T-helper 1 cell treated with Interleukin-12 subunit alpha and Interleukin-12 subunit beta and Interleukin-4 antibody, amounts not matched to agents 30 μg/mL and 1 μg/mL, for 36 hours (primary cell): ENCODE results near the gene MRPL34.
"Not testable (repeated sequence)": the region's sequence is repeated elsewhere in the genome, so short reads cannot be mapped to it uniquely, and the experiment has no call there.

ENCODE experiments used
- H3K27ac Mint-ChIP-seq: one replicate; pipeline ENCODE4 v1.8.0; 2021; ENCODE audit warnings: mild to moderate bottlenecking, mixed read lengths
- H3K27me3 Mint-ChIP-seq: one replicate; pipeline ENCODE4 v1.8.0; 2021; ENCODE audit warnings: low read depth, mixed read lengths
- H3K36me3 Mint-ChIP-seq: one replicate; pipeline ENCODE4 v1.8.0; 2021; ENCODE audit warnings: low read depth, mixed read lengths
- H3K4me1 Mint-ChIP-seq: one replicate; pipeline ENCODE4 v1.8.0; 2021; ENCODE audit warnings: low read depth, mixed read lengths
- H3K4me3 Mint-ChIP-seq: one replicate; pipeline ENCODE4 v1.8.0; 2021; ENCODE audit warnings: mild to moderate bottlenecking, moderate library complexity, mixed read lengths
- H3K9me3 Mint-ChIP-seq: one replicate; pipeline ENCODE4 v1.8.0; 2021; ENCODE audit warnings: mixed read lengths

The MRPL34 gene

GRCh38 chr19:17305517-17306284, at the start of gene MRPL34:
TSS of gene MRPL34 (plus strand) at chr19:17305872. CDS start at chr19:17305893, 21 bp downstream.
- H3K27ac Mint-ChIP-seq, result peak within 1 kb of the TSS; percentile 77
- peaks cover 45% of the 10 kb centered on the region for H3K4me1 Mint-ChIP-seq
- peaks cover 4% of the 10 kb centered on the region for H3K36me3 Mint-ChIP-seq
- H3K9me3 Mint-ChIP-seq, result no peaks in the 10 kb centered on the region
- no peaks in the 10 kb centered on the region for H3K27me3 Mint-ChIP-seq
- H3K4me3 Mint-ChIP-seq, result peak within 1 kb of the TSS; percentile 88

GRCh38 chr19:17256130-17256529, 49.5 kb upstream of the MRPL34 start:
- no peak overlapping the region for H3K27ac Mint-ChIP-seq
- H3K36me3 Mint-ChIP-seq, result no peaks in the 10 kb centered on the region
- peaks cover 4% of the 10 kb centered on the region for H3K27me3 Mint-ChIP-seq
- H3K9me3 Mint-ChIP-seq, result no peaks in the 10 kb centered on the region
- peaks cover 3% of the 10 kb centered on the region for H3K4me1 Mint-ChIP-seq
- H3K4me3 Mint-ChIP-seq, result no peak overlapping the region

GRCh38 chr19:17259118-17259780, 46.4 kb upstream of the MRPL34 start:
- Mint-ChIP-seq H3K9me3 (no peaks in the 10 kb centered on the region), H3K4me3 (no peak overlapping the region), H3K4me1 (peaks cover 3% of the 10 kb centered on the region), H3K27me3 (peaks cover 4% of the 10 kb centered on the region), H3K27ac (no peak overlapping the region), H3K36me3 (no peaks in the 10 kb centered on the region)

GRCh38 chr19:17259934-17260333, 45.7 kb upstream of the MRPL34 start:
- H3K27me3 Mint-ChIP-seq, result peaks cover 4% of the 10 kb centered on the region
- H3K4me3 Mint-ChIP-seq, result no peak overlapping the region
- no peaks in the 10 kb centered on the region for H3K9me3 Mint-ChIP-seq
- H3K27ac Mint-ChIP-seq, result no peak overlapping the region
- H3K4me1 Mint-ChIP-seq, result peaks cover 8% of the 10 kb centered on the region
- no peaks in the 10 kb centered on the region for H3K36me3 Mint-ChIP-seq

- Mint-ChIP-seq H3K27ac (no peak overlapping the region), H3K4me1 (peaks cover 8% of the 10 kb centered on the region), H3K36me3 (no peaks in the 10 kb centered on the region), H3K27me3 (peaks cover 4% of the 10 kb centered on the region), H3K4me3 (no peak overlapping the region), H3K9me3 (no peaks in the 10 kb centered on the region)
Observed at GRCh38 chr19:17260842-17261325, 44.8 kb upstream of the MRPL34 start.

- H3K4me1 Mint-ChIP-seq, result peaks cover 14% of the 10 kb centered on the region
- no peak overlapping the region for H3K27ac Mint-ChIP-seq
- no peak overlapping the region for H3K4me3 Mint-ChIP-seq
- peaks cover 4% of the 10 kb centered on the region for H3K27me3 Mint-ChIP-seq
- no peaks in the 10 kb centered on the region for H3K36me3 Mint-ChIP-seq
- no peaks in the 10 kb centered on the region for H3K9me3 Mint-ChIP-seq
Observed at GRCh38 chr19:17262557-17262956, 43.1 kb upstream of the MRPL34 start.

GRCh38 chr19:17263712-17264640, 41.7 kb upstream of the MRPL34 start:
- Mint-ChIP-seq H3K4me1 (peaks cover 16% of the 10 kb centered on the region), H3K9me3 (no peaks in the 10 kb centered on the region), H3K27ac (peak overlapping the region; percentile 61), H3K36me3 (no peaks in the 10 kb centered on the region), H3K4me3 (no peak overlapping the region), H3K27me3 (peaks cover 4% of the 10 kb centered on the region)

GRCh38 chr19:17264641-17264979, 41.1 kb upstream of the MRPL34 start, which contains the start of gene USHBP1:
TSS of gene USHBP1 (minus strand) at chr19:17264745. CDS start at chr19:17264299, 446 bp downstream.
- Mint-ChIP-seq H3K9me3 (no peaks in the 10 kb centered on the region), H3K36me3 (no peaks in the 10 kb centered on the region), H3K4me1 (peaks cover 16% of the 10 kb centered on the region), H3K27ac (peak within 1 kb of the TSS; percentile 61), H3K27me3 (peaks cover 4% of the 10 kb centered on the region), H3K4me3 (no peak within 1 kb of the TSS)

GRCh38 chr19:17266026-17266425, 39.6 kb upstream of the MRPL34 start:
- H3K4me3 Mint-ChIP-seq, result no peak overlapping the region
- H3K9me3 Mint-ChIP-seq, result no peaks in the 10 kb centered on the region
- no peak overlapping the region for H3K27ac Mint-ChIP-seq
- peaks cover 13% of the 10 kb centered on the region for H3K4me1 Mint-ChIP-seq
- H3K27me3 Mint-ChIP-seq, result no peaks in the 10 kb centered on the region
- peaks cover 7% of the 10 kb centered on the region for H3K36me3 Mint-ChIP-seq

- peak overlapping the region; percentile 76 for H3K4me3 Mint-ChIP-seq
Observed at GRCh38 chr19:17266589-17266974, 39.1 kb upstream of the MRPL34 start.

GRCh38 chr19:17266975-17267788, 38.5 kb upstream of the MRPL34 start, which contains the start of gene BABAM1:
TSS of gene BABAM1 (plus strand) at chr19:17267443. CDS start at chr19:17268807, 1,364 bp downstream.
- H3K9me3 Mint-ChIP-seq, result no peaks in the 10 kb centered on the region

More at GRCh38 chr19:17266589-17266974, 39.1 kb upstream of the MRPL34 start:
- Mint-ChIP-seq H3K9me3 (no peaks in the 10 kb centered on the region), H3K27ac (peak overlapping the region; percentile 78), H3K27me3 (no peaks in the 10 kb centered on the region), H3K36me3 (peaks cover 7% of the 10 kb centered on the region), H3K4me1 (peaks cover 13% of the 10 kb centered on the region)

GRCh38 chr19:17268754-17269153, 36.9 kb upstream of the MRPL34 start:
- Mint-ChIP-seq H3K27ac (no peak overlapping the region), H3K4me3 (no peak overlapping the region), H3K27me3 (no peaks in the 10 kb centered on the region), H3K36me3 (peaks cover 7% of the 10 kb centered on the region), H3K4me1 (peaks cover 13% of the 10 kb centered on the region), H3K9me3 (no peaks in the 10 kb centered on the region)

More at GRCh38 chr19:17266975-17267788, 38.5 kb upstream of the MRPL34 start, which contains the start of gene BABAM1:
- Mint-ChIP-seq H3K4me3 (peak within 1 kb of the TSS; percentile 76), H3K27ac (peak within 1 kb of the TSS; percentile 78), H3K36me3 (peaks cover 7% of the 10 kb centered on the region), H3K27me3 (no peaks in the 10 kb centered on the region), H3K4me1 (peaks cover 13% of the 10 kb centered on the region)

- not testable (repeated sequence) for H3K4me1 Mint-ChIP-seq, H3K9me3 Mint-ChIP-seq, H3K27ac Mint-ChIP-seq, H3K4me3 Mint-ChIP-seq, H3K27me3 Mint-ChIP-seq
- H3K36me3 Mint-ChIP-seq, result peaks cover 13% of the 10 kb centered on the region
Observed at GRCh38 chr19:17274892-17275291, 30.8 kb upstream of the MRPL34 start.
